ENCODE data around the gene RBFOX1. TPM values are rescaled to one million over a fixed set of nuclear protein-coding genes. Genes with fewer than 3 reads are reported as not detected.

Gene RBFOX1
- total and polyA plus RNA-seq, 5 experiments from 2014 or later, result not detected

GRCh38 chr16:7316281-7316888 is 16.3 kb upstream of the RBFOX1 start:
- peaks cover 0 to 14% (median 6%) of the 10 kb centered on the region in 9 donors for H3K9me3 Mint-ChIP-seq
- POLR2A ChIA-PET, result no interaction called here
- H3K27me3 Mint-ChIP-seq, result peaks cover 0 to 3% (median 0%) of the 10 kb centered on the region in 5 donors
- DNase-seq (no peak), ATAC-seq (no peak)
- no peaks in the 10 kb centered on the region for H3K4me1 Mint-ChIP-seq
- H3K36me3 Mint-ChIP-seq, result peaks cover 0 to 4% (median 0%) of the 10 kb centered on the region in 3 donors
- no peak overlapping the region for H3K27ac Mint-ChIP-seq
- H3K4me3 Mint-ChIP-seq, result no peak overlapping the region

GRCh38 chr16:7317982-7318381 is 14.7 kb upstream of the RBFOX1 start:
- DNase-seq (no peak), ATAC-seq (no peak)
- POLR2A ChIA-PET, result no interaction called here
- peaks cover 0 to 4% (median 0%) of the 10 kb centered on the region in 3 donors for H3K36me3 Mint-ChIP-seq
- no peak overlapping the region for H3K27ac Mint-ChIP-seq
- no peak overlapping the region for H3K4me3 Mint-ChIP-seq
- peaks cover 0 to 14% (median 5%) of the 10 kb centered on the region in 9 donors for H3K9me3 Mint-ChIP-seq
- H3K4me1 Mint-ChIP-seq, result no peaks in the 10 kb centered on the region
- H3K27me3 Mint-ChIP-seq, result peaks cover 0 to 3% (median 0%) of the 10 kb centered on the region in 5 donors

DNA sequence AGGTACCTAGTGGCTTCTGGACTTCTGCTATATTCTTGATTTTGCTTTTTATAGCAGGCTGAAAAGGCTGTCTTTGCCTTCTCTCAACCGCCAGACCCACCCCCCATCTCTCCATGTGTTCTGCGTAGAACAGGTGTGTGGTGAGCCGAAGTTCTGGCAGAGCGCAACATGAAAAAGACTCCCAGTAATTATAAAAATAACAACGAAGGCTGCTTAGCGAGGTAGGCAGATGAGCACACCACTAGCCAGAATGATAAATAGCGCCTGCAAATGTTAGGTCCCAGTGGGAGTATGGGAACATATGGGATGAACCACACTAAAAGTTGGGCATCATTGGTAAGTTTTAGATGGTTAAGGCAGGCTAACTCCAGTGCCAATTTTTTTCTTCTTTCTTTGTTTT is 14.0 kb upstream of the RBFOX1 start:
- H3K36me3 Mint-ChIP-seq, result peaks cover 0 to 4% (median 0%) of the 10 kb centered on the region in 3 donors
- POLR2A ChIA-PET, result no interaction called here
- H3K27ac Mint-ChIP-seq, result no peak overlapping the region
- no peaks in the 10 kb centered on the region for H3K4me1 Mint-ChIP-seq
- H3K27me3 Mint-ChIP-seq, result peaks cover 0 to 3% (median 0%) of the 10 kb centered on the region in 5 donors
- peaks cover 0 to 15% (median 6%) of the 10 kb centered on the region in 9 donors for H3K9me3 Mint-ChIP-seq
- DNase-seq (no peak), ATAC-seq (no peak)
- H3K4me3 Mint-ChIP-seq, result no peak overlapping the region

DNA sequence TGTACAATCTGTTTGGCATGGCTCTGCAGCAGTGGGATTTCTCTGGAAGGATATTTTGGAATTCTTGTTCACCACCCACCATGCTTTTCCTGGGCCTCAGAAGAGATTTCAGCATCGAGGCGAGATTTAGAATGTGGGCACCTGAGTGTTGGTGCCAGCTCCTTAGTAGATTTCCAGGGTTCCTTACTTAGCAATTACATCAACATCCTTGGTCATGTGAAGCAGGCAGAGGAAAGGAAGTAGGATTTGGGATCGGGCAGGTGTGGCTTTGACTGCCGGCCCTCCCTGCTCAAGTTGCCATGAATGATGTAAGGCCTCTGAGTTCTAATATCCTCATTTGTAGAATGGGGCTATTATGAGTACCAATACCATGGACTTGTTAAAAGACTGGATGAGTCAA is 13.1 kb upstream of the RBFOX1 start:
- H3K27me3 Mint-ChIP-seq, result peaks cover 0 to under 1% (median 0%) of the 10 kb centered on the region in 5 donors
- POLR2A ChIA-PET, result no interaction called here

DNA sequence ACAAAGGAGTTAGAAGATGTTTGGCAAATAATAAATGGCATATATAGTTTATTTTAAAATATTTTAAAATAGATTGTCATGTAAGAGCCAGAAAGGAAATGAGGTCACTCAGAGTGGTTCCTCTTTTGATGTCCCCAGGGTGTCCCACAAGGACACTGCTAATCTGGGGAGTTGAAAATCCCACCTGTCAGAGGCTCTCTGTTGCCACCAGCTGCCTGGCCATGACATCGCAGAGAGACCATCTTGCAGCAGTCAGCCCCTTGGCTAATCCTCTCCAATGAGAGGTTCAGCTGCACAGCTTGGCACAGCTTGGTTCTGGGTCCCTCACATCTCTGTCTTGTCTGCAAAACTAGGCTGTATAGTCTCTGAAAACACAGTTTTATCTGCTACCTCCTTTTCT is 11.0 kb upstream of the RBFOX1 start:
- Mint-ChIP-seq H3K9me3 (peaks cover 0 to 21% (median 9%) of the 10 kb centered on the region in 9 donors), H3K4me3 (no peak overlapping the region), H3K27me3 (no peaks in the 10 kb centered on the region), H3K27ac (no peak overlapping the region), H3K36me3 (peaks cover 0 to 4% (median 0%) of the 10 kb centered on the region in 3 donors), H3K4me1 (no peaks in the 10 kb centered on the region)
- no peak for DNase-seq
- POLR2A ChIA-PET, result no interaction called here
- ATAC-seq, result no peak

More for the DNA sequence above, 13.1 kb upstream of the RBFOX1 start:
- peaks cover 0 to 4% (median 0%) of the 10 kb centered on the region in 3 donors for H3K36me3 Mint-ChIP-seq
- no peaks in the 10 kb centered on the region for H3K4me1 Mint-ChIP-seq
- DNase-seq (no peak), ATAC-seq (no peak)
- H3K27ac Mint-ChIP-seq, result no peak overlapping the region
- H3K9me3 Mint-ChIP-seq, result peaks cover 0 to 18% (median 8%) of the 10 kb centered on the region in 9 donors
- H3K4me3 Mint-ChIP-seq, result no peak overlapping the region

- no peaks in the 10 kb centered on the region for H3K36me3 Mint-ChIP-seq
- H3K27me3 Mint-ChIP-seq, result no peaks in the 10 kb centered on the region
- DNase-seq (no peak), ATAC-seq (no peak)
- POLR2A ChIA-PET, result no interaction called here
- H3K4me3 Mint-ChIP-seq, result no peak overlapping the region
- H3K9me3 Mint-ChIP-seq, result peaks cover 0 to 21% (median 10%) of the 10 kb centered on the region in 9 donors
- H3K4me1 Mint-ChIP-seq, result no peaks in the 10 kb centered on the region
- H3K27ac Mint-ChIP-seq, result no peak overlapping the region
Observed at GRCh38 chr16:7324321-7324720, 8.3 kb upstream of the RBFOX1 start.

DNA sequence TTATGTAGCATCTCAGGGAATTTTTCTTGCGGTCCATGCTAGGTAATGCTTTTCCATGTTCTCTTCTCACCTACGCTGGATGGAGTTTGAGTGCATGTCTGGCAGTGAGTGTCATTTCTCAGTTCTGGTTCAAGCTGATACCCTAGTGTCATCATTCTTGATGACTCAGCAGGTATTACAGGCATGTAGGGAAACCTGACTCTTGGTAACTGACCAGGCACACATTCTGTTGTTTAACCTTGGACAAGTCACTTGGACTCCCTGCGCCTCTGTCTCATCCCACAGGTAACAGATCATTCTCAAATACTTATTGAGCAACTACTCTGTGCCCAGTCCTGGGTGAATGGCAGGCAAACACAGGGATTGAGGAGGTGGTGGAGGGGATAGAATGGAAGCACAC is 6.8 kb upstream of the RBFOX1 start:
- no peaks in the 10 kb centered on the region for H3K27me3 Mint-ChIP-seq
- ATAC-seq, result no peak
- peaks cover 0 to 25% (median 6%) of the 10 kb centered on the region in 9 donors for H3K9me3 Mint-ChIP-seq
- H3K4me3 Mint-ChIP-seq, result no peak overlapping the region
- H3K4me1 Mint-ChIP-seq, result no peaks in the 10 kb centered on the region
- no peak for DNase-seq
- no peak overlapping the region for H3K27ac Mint-ChIP-seq
- H3K36me3 Mint-ChIP-seq, result no peaks in the 10 kb centered on the region
- POLR2A ChIA-PET, result no interaction called here

- no peaks in the 10 kb centered on the region for H3K36me3 Mint-ChIP-seq
- no peaks in the 10 kb centered on the region for H3K4me1 Mint-ChIP-seq
- no peak overlapping the region for H3K27ac Mint-ChIP-seq
- peaks cover 0 to 3% (median 0%) of the 10 kb centered on the region in 5 donors for H3K27me3 Mint-ChIP-seq
- no peak for DNase-seq
- POLR2A ChIA-PET, result no interaction called here
- ATAC-seq, result no peak
- H3K9me3 Mint-ChIP-seq, result peaks cover 0 to 17% (median 2%) of the 10 kb centered on the region in 9 donors
- H3K4me3 Mint-ChIP-seq, result no peak overlapping the region
Observed at GRCh38 chr16:7330709-7331108, 1.9 kb upstream of the RBFOX1 start.

DNA sequence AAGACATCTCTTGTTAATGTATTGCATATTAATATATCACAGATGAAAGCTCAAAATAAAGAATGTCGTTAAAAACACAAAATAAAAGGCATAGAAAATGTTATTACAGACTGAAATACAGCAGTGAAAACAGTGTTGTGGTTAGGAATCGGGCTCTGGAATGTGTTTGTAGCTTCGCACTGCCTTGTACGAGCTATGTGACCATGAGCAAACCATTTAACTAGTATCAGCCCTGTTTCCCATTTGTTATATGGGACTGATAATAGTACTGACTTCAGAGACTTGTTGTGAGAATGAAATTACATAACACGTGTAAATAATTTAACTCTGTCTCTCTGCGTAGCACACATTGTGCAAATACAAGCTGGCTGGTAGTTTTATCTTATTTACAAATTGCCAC is 648 bp upstream of the RBFOX1 start:
- DNase-seq, result no peak
- no peaks in the 10 kb centered on the region for H3K4me1 Mint-ChIP-seq
- H3K27ac Mint-ChIP-seq, result no peak overlapping the region
- POLR2A ChIA-PET, result no interaction called here
- no peaks in the 10 kb centered on the region for H3K36me3 Mint-ChIP-seq
- peaks cover 0 to 11% (median 1%) of the 10 kb centered on the region in 9 donors for H3K9me3 Mint-ChIP-seq
- H3K4me3 Mint-ChIP-seq, result no peak overlapping the region
- ATAC-seq, result no peak
- H3K27me3 Mint-ChIP-seq, result peaks cover 0 to 3% (median 0%) of the 10 kb centered on the region in 5 donors

GRCh38 chr16:7333180-7333725 is 608 bp downstream of the RBFOX1 start:
- Mint-ChIP-seq H3K36me3 (no peaks in the 10 kb centered on the region), H3K27me3 (peaks cover 0 to 3% (median 0%) of the 10 kb centered on the region in 5 donors), H3K9me3 (peaks cover 0 to 11% (median 2%) of the 10 kb centered on the region in 9 donors), H3K27ac (no peak overlapping the region), H3K4me3 (no peak overlapping the region), H3K4me1 (no peaks in the 10 kb centered on the region)
- POLR2A ChIA-PET, result no interaction called here
- DNase-seq (no peak), ATAC-seq (no peak)

GRCh38 chr16:7334801-7335560 is 2.3 kb downstream of the RBFOX1 start:
- POLR2A ChIA-PET, result no interaction called here
- peaks cover 0 to 17% (median 3%) of the 10 kb centered on the region in 9 donors for H3K9me3 Mint-ChIP-seq

GRCh38 chr16:7335991-7336634 is 3.5 kb downstream of the RBFOX1 start:
- peaks cover 0 to 3% (median 0%) of the 10 kb centered on the region in 5 donors for H3K27me3 Mint-ChIP-seq
- H3K36me3 Mint-ChIP-seq, result no peaks in the 10 kb centered on the region
- ATAC-seq (no peak), DNase-seq (no peak)
- H3K9me3 Mint-ChIP-seq, result peaks cover 0 to 14% (median 3%) of the 10 kb centered on the region in 9 donors
- no peak overlapping the region for H3K4me3 Mint-ChIP-seq
- POLR2A ChIA-PET, result no interaction called here
- H3K4me1 Mint-ChIP-seq, result no peaks in the 10 kb centered on the region
- no peak overlapping the region for H3K27ac Mint-ChIP-seq

More at GRCh38 chr16:7334801-7335560, 2.3 kb downstream of the RBFOX1 start:
- ATAC-seq (no peak), DNase-seq (no peak)
- Mint-ChIP-seq H3K4me3 (no peak overlapping the region), H3K4me1 (no peaks in the 10 kb centered on the region), H3K36me3 (no peaks in the 10 kb centered on the region), H3K27me3 (peaks cover 0 to 3% (median 0%) of the 10 kb centered on the region in 5 donors), H3K27ac (no peak overlapping the region)

DNA sequence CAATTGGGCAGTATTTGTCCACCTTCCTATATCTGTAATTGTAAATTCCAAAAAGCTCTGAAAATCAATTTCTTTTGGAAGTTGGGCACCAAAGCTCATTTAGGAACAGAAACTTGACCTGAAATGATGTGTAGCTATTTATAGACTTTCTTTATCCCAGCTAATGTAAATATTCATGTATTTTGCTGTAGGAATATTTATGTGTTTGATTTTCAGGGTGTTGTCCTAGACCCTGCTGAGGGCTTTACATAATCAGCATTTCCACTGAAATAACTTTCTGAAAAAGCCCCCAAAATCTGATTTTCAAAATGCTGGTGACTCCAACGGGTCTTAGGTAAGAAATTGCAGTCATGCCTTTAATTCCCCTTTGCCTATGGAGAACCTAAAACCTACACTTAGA is 4.1 kb downstream of the RBFOX1 start:
- H3K27me3 Mint-ChIP-seq, result peaks cover 0 to 3% (median 0%) of the 10 kb centered on the region in 5 donors
- POLR2A ChIA-PET, result no interaction called here
- peaks cover 0 to 11% (median 4%) of the 10 kb centered on the region in 9 donors for H3K9me3 Mint-ChIP-seq

More for the DNA sequence above, 4.1 kb downstream of the RBFOX1 start:
- no peak overlapping the region for H3K27ac Mint-ChIP-seq
- H3K36me3 Mint-ChIP-seq, result no peaks in the 10 kb centered on the region
- DNase-seq (no peak), ATAC-seq (no peak)
- no peaks in the 10 kb centered on the region for H3K4me1 Mint-ChIP-seq
- H3K4me3 Mint-ChIP-seq, result no peak overlapping the region
